ENCODE measurements around the gene POLK.
A peak's percentile ranks its signal among the peaks of the same experiment; 100 is the strongest.
"Not testable (repeated sequence)": the region's sequence is repeated elsewhere in the genome, so short reads cannot be mapped to it uniquely, and the experiment has no call there.

POLK gene

DNA sequence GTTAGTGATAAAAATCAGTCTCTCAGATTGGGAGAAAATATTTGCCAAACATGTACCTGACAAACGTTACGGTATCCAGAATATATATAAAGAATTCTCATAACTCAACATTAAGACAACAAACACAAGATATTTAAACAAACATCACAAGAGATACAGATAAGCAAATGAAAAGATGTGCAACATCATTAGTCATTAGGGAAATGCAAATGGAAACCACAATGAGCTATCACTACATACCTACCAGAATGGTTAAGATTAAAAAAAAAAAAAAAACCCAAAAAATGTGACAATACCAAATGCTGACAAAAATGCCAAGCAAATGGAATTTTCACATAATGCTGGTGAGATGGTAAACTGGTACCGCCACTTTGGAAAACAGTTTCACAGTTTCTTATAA, 15.7 kb upstream of the POLK start:
- Mint-ChIP-seq H3K4me3 (no peak overlapping the region), H3K36me3 (ENCODE audit: low read depth) (peaks cover 41% of the 10 kb centered on the region), H3K27ac (no peak overlapping the region), H3K27me3 (ENCODE audit: low read depth) (no peaks in the 10 kb centered on the region), H3K4me1 (ENCODE audit: low read depth) (peaks cover 4% of the 10 kb centered on the region), H3K9me3 (peaks cover 4% of the 10 kb centered on the region)

- no peak overlapping the region for H3K27ac Mint-ChIP-seq
- no peaks in the 10 kb centered on the region for H3K27me3 Mint-ChIP-seq (ENCODE audit: low read depth)
- H3K36me3 Mint-ChIP-seq (ENCODE audit: low read depth): peaks cover 30% of the 10 kb centered on the region
- no peaks in the 10 kb centered on the region for H3K9me3 Mint-ChIP-seq
- H3K4me3 Mint-ChIP-seq: no peak overlapping the region
- peaks cover 4% of the 10 kb centered on the region for H3K4me1 Mint-ChIP-seq (ENCODE audit: low read depth)
Observed at GRCh38 chr5:75498208-75498777, 13.4 kb upstream of the POLK start.

DNA sequence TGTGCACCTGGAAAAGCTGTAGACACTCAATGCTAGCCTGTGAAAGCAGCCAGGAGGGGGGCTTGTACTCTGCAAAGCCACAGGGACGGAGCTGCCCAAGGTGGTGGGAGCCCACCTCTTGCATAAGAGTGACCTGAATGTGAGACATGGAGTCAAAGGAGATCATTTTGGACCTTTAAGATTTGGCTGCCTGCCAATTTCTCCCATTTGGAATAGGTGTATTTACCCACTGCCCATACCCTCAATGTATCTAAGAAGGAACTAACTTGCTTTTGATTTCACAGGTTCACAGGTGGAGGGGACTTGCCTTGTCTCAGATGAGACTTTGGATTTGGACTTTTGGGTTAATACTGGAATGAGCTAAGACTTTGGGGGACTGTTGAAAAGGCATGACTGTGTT, 12.8 kb upstream of the POLK start:
- not testable (repeated sequence) for H3K4me1 Mint-ChIP-seq (ENCODE audit: low read depth); H3K27me3 Mint-ChIP-seq (ENCODE audit: low read depth); H3K9me3 Mint-ChIP-seq; H3K4me3 Mint-ChIP-seq; H3K27ac Mint-ChIP-seq
- peaks cover 27% of the 10 kb centered on the region for H3K36me3 Mint-ChIP-seq (ENCODE audit: low read depth)

- not testable (repeated sequence) for H3K27me3 Mint-ChIP-seq (ENCODE audit: low read depth); H3K9me3 Mint-ChIP-seq; H3K27ac Mint-ChIP-seq; H3K4me3 Mint-ChIP-seq
- peaks cover 21% of the 10 kb centered on the region for H3K36me3 Mint-ChIP-seq (ENCODE audit: low read depth)
- H3K4me1 Mint-ChIP-seq (ENCODE audit: low read depth): peaks cover 33% of the 10 kb centered on the region
Observed at GRCh38 chr5:75505112-75505511, 6.6 kb upstream of the POLK start.

DNA sequence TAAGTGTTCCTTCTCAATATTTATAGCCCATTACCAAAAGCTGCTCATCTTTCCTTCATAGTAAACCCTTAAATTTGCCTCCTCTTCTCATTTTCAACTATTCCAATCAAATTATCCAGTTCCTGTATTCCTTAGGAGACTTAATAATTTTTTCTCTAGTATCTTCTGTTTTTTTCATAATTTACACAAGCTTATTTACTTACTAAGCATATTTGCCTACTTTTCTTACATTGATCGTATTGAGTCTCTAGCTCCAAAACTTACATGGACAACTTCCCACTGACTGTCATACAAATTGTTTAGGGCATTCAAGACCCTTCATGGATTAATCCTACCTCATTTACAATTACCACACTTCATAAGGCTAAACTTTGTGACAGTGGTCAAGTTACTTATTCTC, 3.9 kb upstream of the POLK start:
- Mint-ChIP-seq H3K4me3 (no peak overlapping the region), H3K9me3 (peaks cover 4% of the 10 kb centered on the region), H3K4me1 (ENCODE audit: low read depth) (peaks cover 38% of the 10 kb centered on the region)

DNA sequence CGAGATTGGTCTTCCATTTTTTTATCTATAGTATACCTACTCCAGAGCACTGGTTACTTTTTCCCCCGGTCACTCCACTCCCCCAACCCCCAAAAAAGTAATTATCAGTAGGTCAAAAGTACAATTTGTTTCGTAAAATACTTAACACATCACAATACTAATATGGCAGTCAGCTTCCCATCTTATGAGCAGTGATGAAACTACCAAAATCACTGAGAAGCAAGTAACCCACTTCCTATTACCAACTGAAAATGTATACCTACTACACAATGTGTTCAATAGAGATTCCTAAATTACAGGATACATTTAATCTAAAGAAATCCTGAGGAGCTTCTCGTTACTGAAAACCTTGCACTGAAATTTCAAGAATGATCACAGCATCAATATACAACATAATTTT, 2.1 kb upstream of the POLK start:
- Mint-ChIP-seq H3K9me3 (peaks cover 4% of the 10 kb centered on the region), H3K4me3 (peak overlapping the region; percentile 98), H3K27ac (no peak overlapping the region), H3K4me1 (ENCODE audit: low read depth) (peaks cover 47% of the 10 kb centered on the region), H3K27me3 (ENCODE audit: low read depth) (no peaks in the 10 kb centered on the region), H3K36me3 (ENCODE audit: low read depth) (peaks cover 18% of the 10 kb centered on the region)

More for the DNA sequence above, 3.9 kb upstream of the POLK start:
- Mint-ChIP-seq H3K36me3 (ENCODE audit: low read depth) (peaks cover 19% of the 10 kb centered on the region), H3K27ac (no peak overlapping the region), H3K27me3 (ENCODE audit: low read depth) (no peaks in the 10 kb centered on the region)

DNA sequence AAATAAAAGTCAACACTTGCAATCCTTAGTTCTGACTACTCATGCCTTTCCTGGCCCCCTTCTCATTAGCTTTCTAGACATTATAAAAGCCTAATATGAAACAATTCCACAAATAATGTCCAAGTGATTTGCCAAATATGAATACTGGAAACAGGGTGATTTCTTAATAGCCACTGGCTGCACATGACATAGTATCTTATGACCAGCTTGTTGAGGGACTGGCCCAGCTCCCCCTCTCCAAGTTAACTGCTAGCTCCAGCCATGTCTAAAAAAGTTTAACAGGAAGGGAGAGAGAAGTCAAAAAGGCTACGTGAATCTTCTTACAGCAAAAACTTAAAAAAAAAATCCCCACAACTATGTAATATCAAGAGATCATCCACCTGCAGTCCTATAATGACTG, 1.7 kb upstream of the POLK start:
- Mint-ChIP-seq H3K4me3 (peak overlapping the region; percentile 98), H3K27ac (peak overlapping the region; percentile 53), H3K27me3 (ENCODE audit: low read depth) (no peaks in the 10 kb centered on the region), H3K36me3 (ENCODE audit: low read depth) (peaks cover 17% of the 10 kb centered on the region), H3K9me3 (peaks cover 4% of the 10 kb centered on the region), H3K4me1 (ENCODE audit: low read depth) (peaks cover 48% of the 10 kb centered on the region)

DNA sequence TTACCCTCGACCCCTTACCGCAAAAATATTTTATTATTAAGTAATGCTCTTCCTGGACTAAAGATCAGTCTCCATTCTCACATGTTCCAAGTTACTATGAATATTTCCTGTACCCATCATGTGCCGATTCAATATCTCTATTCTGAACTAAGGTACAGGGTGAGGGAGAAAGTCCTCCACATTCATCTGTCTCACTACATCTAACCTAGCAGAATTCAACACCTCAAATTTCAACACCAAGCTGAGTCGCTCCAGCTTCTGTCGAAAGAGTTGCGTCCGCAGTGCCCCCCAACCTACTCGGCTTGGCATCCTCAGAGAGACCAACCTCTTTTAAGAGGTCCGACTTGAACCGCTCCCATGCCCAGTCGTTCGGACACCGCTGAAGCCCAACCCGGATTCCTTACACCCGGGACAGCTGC, 1.3 kb upstream of the POLK start:
- Mint-ChIP-seq H3K36me3 (ENCODE audit: low read depth) (peaks cover 16% of the 10 kb centered on the region), H3K4me3 (peak overlapping the region; percentile 98), H3K4me1 (ENCODE audit: low read depth) (peaks cover 49% of the 10 kb centered on the region), H3K27me3 (ENCODE audit: low read depth) (no peaks in the 10 kb centered on the region), H3K9me3 (peaks cover 4% of the 10 kb centered on the region), H3K27ac (peak overlapping the region; percentile 94)

GRCh38 chr5:75510836-75511434, 756 bp upstream of the POLK start:
- Mint-ChIP-seq H3K27ac (peak overlapping the region; percentile 94), H3K36me3 (ENCODE audit: low read depth) (peaks cover 12% of the 10 kb centered on the region), H3K4me1 (ENCODE audit: low read depth) (peaks cover 46% of the 10 kb centered on the region), H3K27me3 (ENCODE audit: low read depth) (no peaks in the 10 kb centered on the region), H3K9me3 (peaks cover 4% of the 10 kb centered on the region), H3K4me3 (peak overlapping the region; percentile 98)

- peaks cover 42% of the 10 kb centered on the region for H3K4me1 Mint-ChIP-seq (ENCODE audit: low read depth)
- peak overlapping the region; percentile 94 for H3K27ac Mint-ChIP-seq
- H3K36me3 Mint-ChIP-seq (ENCODE audit: low read depth): peaks cover 11% of the 10 kb centered on the region
- H3K27me3 Mint-ChIP-seq (ENCODE audit: low read depth): no peaks in the 10 kb centered on the region
- H3K4me3 Mint-ChIP-seq: peak overlapping the region; percentile 98
- no peaks in the 10 kb centered on the region for H3K9me3 Mint-ChIP-seq
Observed at GRCh38 chr5:75512383-75513074, 838 bp downstream of the POLK start.

DNA sequence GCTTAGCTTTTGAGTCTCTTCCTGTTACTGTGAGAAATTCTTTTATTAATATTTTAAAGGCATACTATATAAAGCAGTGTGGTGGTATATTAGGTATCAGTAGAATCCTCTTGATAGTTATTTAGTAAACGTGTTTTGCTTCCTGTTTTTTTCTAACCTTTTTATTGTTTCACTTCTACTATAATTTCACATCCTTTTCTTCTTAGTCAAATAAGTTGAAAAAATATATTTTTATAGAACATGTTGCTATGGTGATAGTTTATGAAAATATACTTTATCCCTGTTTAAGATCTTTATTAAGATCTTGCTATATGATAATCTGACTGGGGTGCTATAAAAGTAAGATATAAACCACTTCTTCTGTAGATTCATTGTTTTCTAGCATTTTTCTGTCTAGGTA, 2.1 kb downstream of the POLK start:
- no peak overlapping the region for H3K27ac Mint-ChIP-seq
- H3K4me3 Mint-ChIP-seq: no peak overlapping the region
- H3K9me3 Mint-ChIP-seq: peaks cover 8% of the 10 kb centered on the region
- H3K36me3 Mint-ChIP-seq (ENCODE audit: low read depth): peaks cover 20% of the 10 kb centered on the region
- peaks cover 40% of the 10 kb centered on the region for H3K4me1 Mint-ChIP-seq (ENCODE audit: low read depth)
- H3K27me3 Mint-ChIP-seq (ENCODE audit: low read depth): no peaks in the 10 kb centered on the region

DNA sequence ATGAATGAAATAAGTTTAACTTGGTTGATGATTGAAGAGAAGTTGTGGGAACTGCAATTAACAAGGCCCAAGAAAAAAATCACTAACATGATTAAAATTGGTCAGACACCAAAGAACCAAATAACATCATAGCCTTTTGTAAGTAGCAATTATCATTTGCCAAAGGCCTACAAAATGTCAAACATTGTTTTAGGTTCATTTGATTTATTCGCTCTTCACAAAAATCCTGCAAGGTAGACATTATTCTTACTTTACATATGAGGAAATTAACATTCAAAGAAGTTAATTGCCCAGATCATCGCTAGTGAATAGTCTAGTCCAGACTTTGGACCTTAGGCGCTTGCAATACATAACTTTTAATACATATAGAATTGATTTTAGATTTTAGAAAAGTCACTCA, 2.6 kb downstream of the POLK start:
- H3K4me3 Mint-ChIP-seq: no peak overlapping the region
- H3K27me3 Mint-ChIP-seq (ENCODE audit: low read depth): no peaks in the 10 kb centered on the region
- peaks cover 43% of the 10 kb centered on the region for H3K4me1 Mint-ChIP-seq (ENCODE audit: low read depth)
- peaks cover 25% of the 10 kb centered on the region for H3K36me3 Mint-ChIP-seq (ENCODE audit: low read depth)
- H3K27ac Mint-ChIP-seq: no peak overlapping the region
- H3K9me3 Mint-ChIP-seq: peaks cover 11% of the 10 kb centered on the region

- no peak overlapping the region for H3K27ac Mint-ChIP-seq
- peaks cover 47% of the 10 kb centered on the region for H3K36me3 Mint-ChIP-seq (ENCODE audit: low read depth)
- peaks cover 37% of the 10 kb centered on the region for H3K9me3 Mint-ChIP-seq
- no peak overlapping the region for H3K4me3 Mint-ChIP-seq
- no peaks in the 10 kb centered on the region for H3K27me3 Mint-ChIP-seq (ENCODE audit: low read depth)
- H3K4me1 Mint-ChIP-seq (ENCODE audit: low read depth): peaks cover 27% of the 10 kb centered on the region
Observed at GRCh38 chr5:75519761-75520160, 8.1 kb downstream of the POLK start.

DNA sequence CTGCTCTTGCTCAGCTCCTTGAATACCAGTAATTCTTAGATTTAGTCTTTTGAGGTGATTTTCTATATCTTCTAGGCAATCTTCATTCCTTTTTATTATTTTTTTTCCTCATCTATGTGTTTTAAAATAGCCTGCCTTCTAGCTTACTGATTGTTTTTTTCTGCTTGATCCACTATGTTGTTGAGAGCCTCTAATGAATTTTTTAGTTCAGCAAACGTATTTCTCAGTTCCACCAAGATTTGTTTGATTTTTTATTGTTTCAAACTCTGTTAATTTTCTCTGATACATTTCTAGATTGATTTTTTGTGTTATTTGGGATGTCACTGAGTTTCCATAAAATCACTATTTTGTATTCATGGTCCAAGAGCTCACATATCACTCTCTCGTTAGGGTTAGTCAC, 9.5 kb downstream of the POLK start:
- H3K27ac Mint-ChIP-seq: no peak overlapping the region
- H3K36me3 Mint-ChIP-seq (ENCODE audit: low read depth): peaks cover 46% of the 10 kb centered on the region
- peaks cover 37% of the 10 kb centered on the region for H3K9me3 Mint-ChIP-seq
- no peaks in the 10 kb centered on the region for H3K27me3 Mint-ChIP-seq (ENCODE audit: low read depth)
- H3K4me3 Mint-ChIP-seq: no peak overlapping the region
- H3K4me1 Mint-ChIP-seq (ENCODE audit: low read depth): peaks cover 33% of the 10 kb centered on the region

- no peaks in the 10 kb centered on the region for H3K27me3 Mint-ChIP-seq (ENCODE audit: low read depth)
- H3K36me3 Mint-ChIP-seq (ENCODE audit: low read depth): peaks cover 44% of the 10 kb centered on the region
- no peak overlapping the region for H3K27ac Mint-ChIP-seq
- H3K4me1 Mint-ChIP-seq (ENCODE audit: low read depth): peaks cover 33% of the 10 kb centered on the region
- H3K4me3 Mint-ChIP-seq: no peak overlapping the region
- peaks cover 37% of the 10 kb centered on the region for H3K9me3 Mint-ChIP-seq
Observed at GRCh38 chr5:75522025-75522424, 10.3 kb downstream of the POLK start.
